HG02973 (cell line): ENCODE measurements around the gene IDUA.
"Not testable (repeated sequence)": the region's sequence is repeated elsewhere in the genome, so short reads cannot be mapped to it uniquely, and the experiment has no call there.

Source experiments
- ATAC-seq: cut with Tn5 transposase; IDR thresholded peaks from one replicate; pipeline ENCODE4 v1.9.1; 2021; ENCODE audit warnings: moderate library complexity; ENCODE audit not compliant: unreplicated experiment

The IDUA gene

DNA sequence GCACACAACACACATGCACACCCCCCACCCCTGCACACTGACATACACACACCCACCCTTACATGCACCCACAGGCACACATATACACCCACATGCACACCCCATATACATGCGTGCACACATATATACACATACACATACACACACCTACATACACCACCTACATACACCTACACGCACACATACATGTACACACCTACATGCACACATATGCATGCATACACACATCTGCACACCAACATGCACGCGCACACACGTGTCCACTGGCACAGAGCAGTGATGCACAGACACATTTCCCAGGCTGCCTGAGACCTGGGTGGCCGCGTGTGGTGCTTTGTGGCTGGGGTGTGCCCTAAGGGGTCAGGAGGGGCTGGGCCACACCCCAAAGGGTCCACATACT, 56.3 kb downstream of the IDUA start:
- ATAC-seq, result no peak

- ATAC-seq, result no peak
These were observed 57.0 kb downstream of the IDUA start for GRCh38 chr4:1043651-1044468.

GRCh38 chr4:1044469-1045192, 57.8 kb downstream of the IDUA start:
- ATAC-seq, result no peak

DNA sequence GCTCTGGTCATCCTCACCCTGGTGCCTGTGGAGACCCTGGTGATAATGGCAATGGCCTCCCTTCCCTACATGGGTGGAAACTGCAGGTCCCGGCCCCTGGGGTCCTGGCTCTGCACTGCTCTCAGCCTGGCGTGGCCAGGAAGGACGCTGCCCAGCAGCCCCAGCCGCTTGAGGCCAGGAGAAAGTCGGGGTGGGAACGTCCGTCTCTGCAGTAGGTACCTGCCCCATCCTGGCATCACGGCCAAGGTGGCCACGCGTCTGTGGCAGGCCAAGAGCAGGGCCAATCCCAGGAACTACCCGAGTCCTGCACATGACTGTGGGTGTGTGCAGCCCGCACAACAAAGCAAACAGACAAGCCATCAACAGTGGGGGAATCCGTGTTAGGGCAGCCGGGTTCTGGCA, 58.4 kb downstream of the IDUA start:
- no peak for ATAC-seq

DNA sequence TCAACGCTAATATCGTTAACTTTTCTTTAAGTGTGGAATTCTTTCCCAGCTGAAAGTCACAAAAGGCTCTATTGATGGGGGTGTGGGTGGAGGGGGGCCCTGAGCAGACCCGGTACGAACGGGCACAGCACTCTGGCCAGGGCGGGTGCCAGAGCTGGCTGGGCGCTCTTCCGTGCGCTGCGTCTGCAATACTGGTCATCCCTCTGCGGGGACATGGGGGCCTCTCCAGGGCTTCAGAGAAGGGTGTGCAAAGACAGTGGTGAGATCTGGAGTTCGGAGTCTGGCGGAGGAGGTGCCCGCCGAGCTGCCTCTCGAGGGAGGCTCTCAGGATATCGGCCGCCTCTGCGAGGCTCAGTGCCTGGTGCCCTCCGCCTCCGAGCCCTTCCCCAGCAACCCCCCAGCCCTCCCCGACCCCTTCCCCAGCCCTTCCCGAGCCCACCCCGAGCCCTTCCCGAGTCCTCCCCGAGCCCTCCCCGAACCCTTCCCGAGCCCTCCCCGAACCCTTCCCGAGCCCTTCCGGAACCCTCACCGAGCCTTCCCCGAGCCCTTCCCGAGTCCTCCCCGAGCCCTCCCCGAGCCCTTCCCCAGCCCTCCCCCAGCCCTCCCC, 58.9 kb downstream of the IDUA start:
- ATAC-seq, result no peak

DNA sequence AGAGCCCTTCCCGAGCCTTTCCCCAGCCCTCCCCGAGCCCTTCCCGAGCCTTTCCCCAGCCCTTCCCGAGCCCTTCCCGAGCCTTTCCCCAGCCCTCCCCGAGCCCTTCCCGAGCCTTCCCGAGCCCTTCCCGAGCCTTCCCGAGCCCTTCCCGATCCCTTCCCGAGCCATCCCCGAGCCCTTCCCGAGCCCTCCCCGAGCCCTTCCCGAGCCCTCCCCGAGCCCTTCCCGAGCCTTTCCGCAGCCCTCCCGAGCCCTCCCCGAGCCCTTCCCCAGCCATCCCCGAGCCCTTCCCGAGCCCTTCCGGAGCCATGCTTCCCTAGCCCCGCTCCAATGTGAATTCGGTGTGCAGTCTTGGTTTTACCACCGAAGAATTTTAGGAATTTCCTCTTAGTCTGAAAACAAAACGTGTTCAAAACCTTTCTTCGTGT, 59.8 kb downstream of the IDUA start:
- ATAC-seq, result not testable (repeated sequence)

DNA sequence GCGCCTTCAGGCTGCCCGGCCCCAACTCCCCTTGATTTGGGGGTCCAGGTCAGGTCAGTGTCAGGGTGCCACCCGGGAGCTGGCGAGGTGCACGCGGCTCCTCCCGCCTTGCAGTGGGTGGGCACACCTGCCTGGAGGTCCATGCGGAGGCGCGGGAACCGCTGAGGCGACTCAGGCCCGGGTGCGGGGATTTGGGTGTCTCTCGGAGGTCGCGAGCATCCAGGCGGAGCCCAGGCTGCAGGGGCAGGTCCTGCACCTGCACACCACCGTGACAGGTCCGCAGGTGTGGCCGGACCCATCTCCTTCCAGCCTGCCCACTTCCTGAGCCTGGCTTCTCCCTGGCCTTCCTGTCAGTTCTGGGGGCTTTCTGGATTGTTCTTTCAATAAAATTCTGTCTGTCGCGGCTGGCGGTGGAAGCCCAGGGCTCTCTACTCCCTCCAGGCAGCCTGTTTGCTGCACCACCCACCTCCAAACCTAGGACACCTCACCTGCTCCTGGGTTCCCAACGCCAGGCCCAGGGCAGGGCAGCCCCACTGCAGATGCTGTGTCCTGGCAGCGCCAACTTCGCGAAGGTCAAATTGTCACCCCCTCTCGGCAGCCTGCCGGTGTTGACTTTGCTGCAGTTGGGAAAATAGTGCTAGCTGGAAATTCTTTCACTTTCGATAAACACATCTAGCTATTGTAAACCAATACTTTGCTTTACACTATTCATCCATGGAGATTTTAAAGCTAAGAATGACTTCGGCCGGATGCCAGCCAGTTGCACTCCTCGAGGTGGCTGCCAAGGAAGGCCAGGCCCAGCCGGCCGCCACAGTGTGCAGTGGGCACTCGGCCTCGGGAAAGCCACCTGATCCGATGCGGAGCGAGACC, 60.5 kb downstream of the IDUA start:
- no peak for ATAC-seq

GRCh38 chr4:1047976-1048772, 61.3 kb downstream of the IDUA start:
- no peak for ATAC-seq

DNA sequence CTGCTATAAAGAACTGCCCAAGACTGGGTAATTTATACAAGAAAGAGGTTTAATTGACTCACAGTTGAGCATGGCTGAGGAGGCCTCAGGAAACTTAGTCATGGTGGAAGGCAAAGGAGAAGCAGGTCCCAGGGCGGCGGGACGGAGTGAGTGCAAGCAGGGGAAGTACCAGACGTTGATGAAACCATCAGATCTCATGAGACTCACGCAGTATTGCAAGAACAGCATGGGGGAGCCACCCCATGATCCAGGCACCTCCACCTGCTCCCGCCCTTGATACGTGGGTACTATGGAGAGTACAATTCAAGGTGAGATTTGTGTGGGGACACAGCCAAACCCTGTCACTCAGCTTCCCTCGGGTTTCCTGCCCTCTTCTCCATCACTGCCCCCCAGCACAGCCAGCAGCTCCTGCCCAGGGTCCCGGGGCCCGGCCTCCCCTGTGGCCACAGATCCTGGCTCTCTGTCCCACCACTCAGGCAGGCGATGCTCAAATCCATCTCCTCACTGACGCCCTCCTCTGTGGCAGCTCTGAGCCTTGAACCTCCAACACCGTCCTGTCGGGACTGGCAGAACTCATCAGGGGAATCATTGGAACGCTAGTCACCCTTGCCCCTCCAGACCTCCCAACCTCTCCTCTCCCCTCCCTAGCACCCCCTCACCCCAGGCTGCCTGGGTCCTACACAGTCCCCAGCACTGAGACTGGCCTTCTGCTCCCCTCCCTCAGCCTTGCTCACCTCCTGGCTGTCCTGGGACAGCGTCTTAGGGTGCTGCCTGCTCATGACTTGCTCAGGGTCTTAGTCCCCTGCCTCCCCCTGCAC, 62.1 kb downstream of the IDUA start:
- ATAC-seq, result no peak

- ATAC-seq, result no peak
These were observed 62.7 kb downstream of the IDUA start for GRCh38 chr4:1049591-1049905.

DNA sequence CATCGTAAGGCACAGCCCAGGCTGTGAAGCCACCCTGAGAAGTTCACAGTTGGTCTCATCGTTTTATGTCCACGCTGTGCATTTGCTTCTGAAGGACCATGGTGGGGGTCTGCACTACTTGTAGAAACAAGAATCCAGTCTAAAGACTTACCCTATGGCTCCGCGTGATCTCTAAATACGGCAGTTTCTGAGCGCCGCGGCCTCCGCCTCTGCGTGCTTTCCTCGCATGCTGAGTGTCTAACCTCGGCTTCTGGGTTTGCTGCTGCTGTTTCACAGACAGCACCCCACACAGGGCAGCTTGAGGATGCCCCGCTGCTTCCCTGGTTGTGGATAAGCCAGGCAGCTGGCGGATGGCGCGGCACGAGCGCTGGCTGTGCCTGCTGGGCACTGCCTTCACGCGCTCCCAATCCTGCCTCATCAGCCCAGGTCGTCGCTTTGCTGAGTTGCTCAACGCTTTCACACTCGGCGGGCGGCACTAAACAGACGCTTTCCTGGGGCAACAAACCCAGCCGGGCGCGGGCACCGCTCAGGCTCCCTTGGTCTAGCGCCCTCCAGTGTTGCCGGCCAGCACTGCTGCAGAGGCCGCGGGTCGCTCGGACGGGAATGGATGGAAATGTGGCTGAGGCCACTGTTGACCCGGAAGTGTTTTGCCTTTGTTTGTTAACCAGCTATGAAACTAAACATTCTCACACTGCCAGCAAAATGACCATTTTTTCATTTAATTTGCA, 63.8 kb downstream of the IDUA start:
- no peak for ATAC-seq

DNA sequence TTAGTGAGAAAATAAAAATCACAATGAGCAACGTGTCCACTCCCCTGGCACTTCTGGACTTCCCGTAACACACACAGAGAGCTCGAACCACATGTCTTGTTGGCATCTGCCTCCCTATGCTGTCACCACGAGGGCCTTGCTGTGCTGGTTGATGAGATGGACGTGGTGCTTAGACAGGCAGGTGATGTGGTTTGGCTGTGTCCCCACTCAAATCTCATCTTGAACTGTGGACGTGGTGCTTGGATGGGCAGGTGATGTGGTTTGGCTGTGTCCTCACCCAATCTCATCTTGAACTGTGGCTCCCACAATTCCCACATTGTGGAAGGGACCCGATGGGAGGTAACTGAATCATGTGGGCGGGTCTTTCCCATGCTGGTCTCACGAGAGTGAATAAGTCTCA, 64.6 kb downstream of the IDUA start:
- no peak for ATAC-seq

GRCh38 chr4:1052231-1052671, 65.4 kb downstream of the IDUA start:
- no peak for ATAC-seq

DNA sequence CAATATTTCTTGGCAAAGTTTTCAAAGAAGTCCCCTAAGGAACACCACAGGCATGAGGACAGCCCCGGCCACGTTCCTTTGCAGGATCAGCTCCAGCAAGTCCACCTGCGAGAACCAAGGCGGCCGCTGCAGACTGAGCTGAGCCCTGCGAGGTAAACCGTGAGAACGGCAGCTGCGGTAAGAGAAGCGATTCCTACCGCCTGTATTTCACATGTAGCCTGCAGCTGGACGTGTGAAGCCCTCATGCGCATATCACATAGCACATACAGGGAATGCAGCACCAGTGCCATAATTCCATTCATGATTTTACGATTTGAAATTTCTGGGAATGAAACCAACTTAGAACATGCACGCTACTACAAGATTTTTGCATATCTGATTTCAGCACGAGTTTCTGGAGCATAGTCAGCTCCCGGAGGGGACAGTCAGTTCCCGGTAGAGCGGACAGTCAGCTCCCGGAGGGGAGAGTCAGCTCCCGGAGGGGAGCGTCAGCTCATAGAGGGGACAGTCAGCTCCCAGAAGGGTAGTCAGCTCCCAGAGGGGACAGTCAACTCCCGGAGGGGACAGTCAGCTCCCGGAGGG, 66.3 kb downstream of the IDUA start:
- ATAC-seq, result no peak

GRCh38 chr4:1053891-1054290, 67.0 kb downstream of the IDUA start:
- ATAC-seq, result not testable (repeated sequence)
